Occipital lobe (tissue), 2 donors: ENCODE measurements around the gene BRCA2. TPM values are rescaled to one million over a fixed set of nuclear protein-coding genes. Genes with fewer than 3 reads are reported as not detected.
"Not testable (repeated sequence)": the region's sequence is repeated elsewhere in the genome, so short reads cannot be mapped to it uniquely, and the experiment has no call there.

ENCODE experiments used
- DNase-seq: peaks from one replicate; lab custom pipeline; 2025; lab: John Stamatoyannopoulos, UW
- total RNA-seq: library from RNA; depleted of rRNA; stranded (reverse); fragments of >200 nt; gene quantifications from one replicate; pipeline ENCODE4 v1.2.3, GENCODE V29; 2014

BRCA2 gene
- total RNA-seq, 1 donor from 2014 or later, result 2.3 TPM

DNA sequence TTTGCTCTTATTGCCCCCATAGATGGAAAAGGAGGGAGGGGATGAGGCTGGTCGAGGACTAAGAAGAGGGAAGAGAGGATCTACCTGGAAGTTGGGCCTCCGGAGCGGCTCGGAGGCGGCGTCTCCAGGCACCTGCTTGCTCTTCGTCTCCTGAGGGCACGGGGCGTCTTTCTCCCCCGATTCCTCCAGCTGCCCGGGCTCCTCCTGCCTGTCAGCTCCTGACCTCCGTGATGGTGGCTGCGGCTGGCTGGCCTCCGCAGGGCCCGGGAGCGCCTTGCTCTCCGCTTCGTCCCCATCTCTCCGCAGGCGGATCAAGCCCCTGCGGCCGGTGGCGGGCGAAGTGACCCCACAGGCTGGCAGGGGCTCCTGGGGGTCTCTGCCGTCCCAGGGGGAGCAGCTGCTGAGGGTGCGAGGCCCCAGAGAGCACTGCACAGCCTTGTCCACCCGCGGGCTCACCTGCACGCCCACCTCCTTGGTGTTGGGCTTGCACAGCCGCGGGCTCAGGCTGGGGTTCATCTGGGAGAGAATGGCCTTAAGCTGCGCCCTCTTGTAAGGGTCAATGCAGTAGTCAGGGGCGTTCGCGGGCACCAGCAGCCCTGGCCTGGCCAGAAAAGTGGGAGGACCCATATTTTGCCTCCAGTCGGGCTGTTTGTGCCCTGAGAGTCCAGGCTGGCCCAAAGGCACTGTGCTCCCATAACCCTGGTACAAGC lies 4.0 kb upstream of the BRCA2 start:
- DNase-seq, result no peak

DNA sequence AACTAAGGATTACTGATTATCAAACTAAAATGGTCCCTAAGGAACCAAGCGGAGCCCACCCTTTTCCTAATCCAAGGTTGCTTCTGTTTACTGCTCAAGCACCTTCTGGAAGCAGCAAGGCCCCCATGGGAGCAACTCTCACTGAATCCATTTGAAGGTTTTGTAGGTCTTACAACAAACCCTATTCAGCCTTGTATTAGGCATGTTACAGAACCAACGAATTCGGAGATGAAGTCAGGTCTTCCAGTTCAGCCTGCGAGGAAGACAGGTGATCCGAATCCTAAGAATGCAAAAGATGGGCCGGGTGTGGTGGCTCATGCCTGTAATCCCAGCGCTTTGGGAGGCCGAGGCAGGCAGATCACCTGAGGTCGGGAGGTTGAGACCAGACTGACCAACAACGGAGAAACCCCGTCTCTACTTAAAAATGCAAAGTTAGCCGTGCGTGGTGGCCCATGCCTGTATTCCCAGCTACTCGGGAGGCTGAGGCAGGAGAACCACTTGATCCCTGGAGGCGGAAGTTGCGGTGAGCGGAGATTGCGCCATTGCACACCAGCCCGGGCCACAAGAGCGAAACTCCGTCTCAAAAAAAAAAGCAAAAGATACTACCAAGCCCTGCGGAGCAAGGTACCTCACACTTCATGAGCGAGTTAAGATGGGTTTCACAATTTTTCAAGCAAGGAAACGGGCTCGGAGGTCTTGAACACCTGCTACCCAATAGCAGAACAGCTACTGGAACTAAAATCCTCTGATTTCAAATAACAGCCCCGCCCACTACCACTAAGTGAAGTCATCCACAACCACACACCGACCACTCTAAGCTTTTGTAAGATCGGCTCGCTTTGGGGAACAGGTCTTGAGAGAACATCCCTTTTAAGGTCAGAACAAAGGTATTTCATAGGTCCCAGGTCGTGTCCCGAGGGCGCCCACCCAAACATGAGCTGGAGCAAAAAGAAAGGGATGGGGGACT lies 754 bp upstream of the BRCA2 start:
- DNase-seq, result no peak

DNA sequence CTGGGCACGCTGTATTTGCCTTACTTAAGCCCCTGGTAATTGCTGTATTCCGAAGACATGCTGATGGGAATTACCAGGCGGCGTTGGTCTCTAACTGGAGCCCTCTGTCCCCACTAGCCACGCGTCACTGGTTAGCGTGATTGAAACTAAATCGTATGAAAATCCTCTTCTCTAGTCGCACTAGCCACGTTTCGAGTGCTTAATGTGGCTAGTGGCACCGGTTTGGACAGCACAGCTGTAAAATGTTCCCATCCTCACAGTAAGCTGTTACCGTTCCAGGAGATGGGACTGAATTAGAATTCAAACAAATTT lies 676 bp downstream of the BRCA2 start:
- DNase-seq, result no peak

DNA sequence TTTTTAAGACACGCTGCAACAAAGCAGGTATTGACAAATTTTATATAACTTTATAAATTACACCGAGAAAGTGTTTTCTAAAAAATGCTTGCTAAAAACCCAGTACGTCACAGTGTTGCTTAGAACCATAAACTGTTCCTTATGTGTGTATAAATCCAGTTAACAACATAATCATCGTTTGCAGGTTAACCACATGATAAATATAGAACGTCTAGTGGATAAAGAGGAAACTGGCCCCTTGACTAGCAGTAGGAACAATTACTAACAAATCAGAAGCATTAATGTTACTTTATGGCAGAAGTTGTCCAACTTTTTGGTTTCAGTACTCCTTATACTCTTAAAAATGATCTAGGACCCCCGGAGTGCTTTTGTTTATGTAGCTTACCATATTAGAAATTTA lies 1.2 kb downstream of the BRCA2 start:
- no peak for DNase-seq

DNA sequence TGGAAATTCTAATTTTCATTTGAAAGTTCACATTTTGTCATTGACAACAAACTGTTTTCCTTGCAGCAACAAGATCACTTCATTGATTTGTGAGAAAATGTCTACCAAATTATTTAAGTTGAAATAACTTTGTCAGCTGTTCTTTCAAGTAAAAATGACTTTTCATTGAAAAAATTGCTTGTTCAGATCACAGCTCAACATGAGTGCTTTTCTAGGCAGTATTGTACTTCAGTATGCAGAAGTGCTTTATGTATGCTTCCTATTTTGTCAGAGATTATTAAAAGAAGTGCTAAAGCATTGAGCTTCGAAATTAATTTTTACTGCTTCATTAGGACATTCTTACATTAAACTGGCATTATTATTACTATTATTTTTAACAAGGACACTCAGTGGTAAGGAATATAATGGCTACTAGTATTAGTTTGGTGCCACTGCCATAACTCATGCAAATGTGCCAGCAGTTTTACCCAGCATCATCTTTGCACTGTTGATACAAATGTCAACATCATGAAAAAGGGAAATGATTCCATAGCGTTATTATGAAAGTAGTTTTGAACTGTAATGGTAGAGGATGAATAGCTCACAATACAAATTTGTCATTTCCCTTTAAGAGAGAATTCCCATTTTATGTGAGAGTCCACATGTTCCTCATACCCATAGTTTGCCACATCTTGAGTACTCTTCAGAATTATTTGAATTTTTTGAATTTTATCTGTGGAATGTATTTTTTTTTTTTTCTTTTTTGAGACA lies 2.6 kb downstream of the BRCA2 start:
- no peak for DNase-seq

DNA sequence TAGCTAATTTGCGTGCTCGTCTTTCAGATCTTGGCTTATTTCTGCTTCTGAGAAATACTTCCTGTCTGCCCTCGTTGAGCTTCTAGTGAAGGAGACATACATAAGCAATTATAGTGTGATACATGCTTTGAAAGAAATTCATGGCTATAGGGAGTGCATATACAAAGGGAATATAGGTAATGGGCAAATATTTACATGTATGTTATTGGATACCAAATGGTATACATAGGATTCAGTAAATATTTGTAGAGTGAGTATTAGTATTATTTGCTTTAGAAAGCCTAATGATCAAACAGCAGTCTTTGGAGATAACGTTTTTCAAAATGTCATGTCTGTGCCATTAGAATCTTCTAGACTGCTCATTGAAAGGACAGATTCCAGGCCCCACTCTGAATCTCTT lies 5.2 kb downstream of the BRCA2 start:
- DNase-seq, result no peak

DNA sequence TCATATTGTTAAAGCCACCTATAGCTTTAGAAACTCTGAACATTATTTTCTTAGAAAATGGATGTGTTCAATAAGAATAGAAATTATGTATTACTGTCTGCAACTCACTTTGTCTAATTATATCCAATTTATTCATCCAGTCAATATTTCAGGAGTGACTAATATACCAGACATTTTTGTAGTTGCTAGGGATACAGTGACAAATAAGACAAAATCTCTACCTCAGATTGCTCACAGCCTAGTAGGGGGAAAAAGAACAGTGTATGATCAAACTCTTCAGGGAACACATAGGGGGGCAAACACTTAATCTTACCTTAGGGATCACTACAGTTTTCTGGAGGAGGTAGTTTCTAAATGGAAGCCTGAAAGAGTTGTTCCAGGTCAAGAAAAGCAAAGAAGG lies 8.6 kb downstream of the BRCA2 start:
- no peak for DNase-seq

DNA sequence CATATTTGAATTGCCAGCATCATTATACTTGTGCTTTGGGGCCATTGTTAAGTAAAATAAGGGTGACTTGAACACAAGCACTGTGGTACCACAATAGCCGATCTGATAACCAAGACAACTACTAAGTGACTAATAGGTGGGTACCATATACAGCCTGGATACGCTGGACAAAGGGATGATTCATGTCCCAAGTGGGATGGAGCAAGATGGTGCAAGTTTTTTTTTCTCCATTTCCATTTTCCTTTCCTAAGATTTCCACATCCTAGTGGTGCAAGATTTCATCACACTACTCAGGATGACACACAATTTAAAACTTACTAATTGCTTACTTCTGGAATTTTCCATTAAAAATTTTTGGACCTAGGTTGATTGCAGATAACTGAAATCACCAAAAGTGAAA lies 15.1 kb downstream of the BRCA2 start:
- DNase-seq, result no peak

DNA sequence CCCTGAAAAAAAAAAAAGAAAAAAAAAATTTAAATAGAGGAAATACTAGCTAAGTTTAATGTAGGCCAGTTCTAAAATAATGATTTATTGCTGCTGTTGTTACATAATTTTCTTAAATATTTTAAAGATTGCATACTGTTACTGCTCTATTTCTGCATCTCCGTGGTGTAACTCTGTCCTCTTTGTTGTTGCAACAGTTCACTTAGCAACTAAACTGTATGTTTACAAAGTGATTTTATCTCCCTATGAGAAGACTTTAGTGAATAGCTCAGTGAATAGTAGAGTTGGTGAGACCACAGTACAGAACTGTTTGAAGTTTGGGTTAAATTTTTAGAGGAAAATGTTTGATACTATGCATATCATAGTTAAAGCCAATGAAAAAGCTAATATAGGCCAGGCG lies 19.4 kb downstream of the BRCA2 start:
- no peak for DNase-seq

DNA sequence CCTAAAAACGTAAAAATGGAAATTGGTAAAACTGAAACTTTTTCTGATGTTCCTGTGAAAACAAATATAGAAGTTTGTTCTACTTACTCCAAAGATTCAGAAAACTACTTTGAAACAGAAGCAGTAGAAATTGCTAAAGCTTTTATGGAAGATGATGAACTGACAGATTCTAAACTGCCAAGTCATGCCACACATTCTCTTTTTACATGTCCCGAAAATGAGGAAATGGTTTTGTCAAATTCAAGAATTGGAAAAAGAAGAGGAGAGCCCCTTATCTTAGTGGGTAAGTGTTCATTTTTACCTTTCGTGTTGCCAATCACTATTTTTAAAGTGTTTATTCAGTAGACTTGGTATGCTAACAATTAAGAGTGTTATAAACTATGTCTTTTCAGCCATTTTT lies 25.6 kb downstream of the BRCA2 start:
- no peak for DNase-seq

DNA sequence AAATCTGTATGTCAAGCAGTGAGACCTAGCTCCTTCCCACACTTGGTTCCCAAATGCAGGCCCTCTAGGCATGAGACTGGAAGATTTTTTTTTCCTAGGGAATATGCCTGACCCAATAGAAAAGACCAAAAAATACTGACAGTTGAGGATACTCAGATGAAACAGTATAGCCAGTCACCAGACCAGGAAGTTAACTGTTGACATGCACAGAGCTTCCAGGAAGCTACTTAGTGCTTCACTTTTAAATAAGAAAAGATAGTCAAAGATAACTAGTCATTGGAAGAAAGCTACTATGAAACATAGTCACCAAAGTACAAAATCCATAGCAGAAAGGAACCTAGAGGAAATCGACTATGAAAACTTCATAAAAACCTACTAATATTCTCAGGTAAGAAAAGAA lies 32.3 kb downstream of the BRCA2 start:
- no peak for DNase-seq

DNA sequence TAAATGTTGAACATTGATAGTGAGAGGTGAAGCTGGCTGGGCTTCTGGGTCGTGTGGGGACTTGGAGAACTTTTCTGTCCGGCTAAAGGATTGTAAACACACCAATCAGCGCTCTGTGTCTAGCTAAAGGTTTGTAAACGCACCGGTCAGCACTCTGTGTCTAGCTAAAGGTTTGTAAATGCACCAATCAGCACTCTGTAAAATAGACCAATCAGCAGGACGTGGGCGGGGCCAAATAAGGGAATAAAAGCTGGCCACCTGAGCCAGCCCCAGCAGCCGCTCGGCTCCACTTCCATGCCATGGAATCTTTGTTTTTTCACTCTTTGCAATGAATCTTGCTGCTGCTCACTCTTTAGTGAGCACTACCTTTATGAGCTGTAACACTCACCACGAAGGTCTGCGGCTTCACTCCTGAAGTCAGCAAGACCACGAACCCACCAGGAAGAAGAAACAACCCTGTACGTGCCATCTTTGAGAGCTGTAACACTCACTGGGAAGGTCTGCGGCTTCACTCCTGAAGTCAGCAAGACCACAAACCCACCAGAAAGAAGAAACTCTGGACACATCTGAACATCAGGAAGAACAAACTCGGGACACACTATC lies 35.6 kb downstream of the BRCA2 start:
- DNase-seq, result not testable (repeated sequence)

DNA sequence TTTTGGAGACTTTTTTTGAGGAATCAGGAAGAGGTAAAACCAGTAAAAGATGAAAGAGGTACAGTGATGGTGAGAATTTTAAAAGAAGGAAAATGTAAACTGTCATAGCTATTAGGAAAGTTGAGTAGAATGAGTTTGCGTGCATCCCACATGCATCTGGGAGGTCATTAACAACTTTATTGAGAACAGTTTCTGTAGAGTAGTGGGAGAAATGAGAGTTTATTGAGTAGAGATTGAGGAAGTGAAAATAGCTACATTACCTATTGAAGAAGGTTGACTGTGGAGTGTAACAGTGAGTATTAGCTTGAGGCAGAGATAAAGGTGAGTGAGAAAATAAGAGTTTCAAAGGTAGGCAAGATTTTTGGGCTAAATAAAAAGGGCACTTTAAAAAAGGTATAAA lies 38.7 kb downstream of the BRCA2 start:
- no peak for DNase-seq

DNA sequence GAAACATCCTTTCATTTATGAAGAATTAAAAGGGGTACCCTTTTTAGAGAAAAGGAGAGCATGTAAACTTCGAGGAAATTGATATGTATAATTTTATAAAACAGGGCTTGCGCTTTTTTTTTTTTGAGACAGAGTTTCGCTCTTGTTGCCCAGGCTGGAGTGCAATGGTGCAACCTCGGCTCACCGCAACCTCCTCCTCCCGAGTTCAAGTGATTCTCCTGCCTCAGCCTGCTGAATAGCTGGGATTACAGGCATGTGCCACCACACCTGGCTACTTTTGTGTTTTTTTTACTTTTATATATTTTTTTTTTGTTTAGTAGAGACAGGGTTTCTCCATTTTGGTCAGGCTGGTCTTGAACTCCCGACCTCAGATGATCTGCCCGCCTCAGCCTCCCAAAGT lies 40.6 kb downstream of the BRCA2 start:
- DNase-seq, result not testable (repeated sequence)

DNA sequence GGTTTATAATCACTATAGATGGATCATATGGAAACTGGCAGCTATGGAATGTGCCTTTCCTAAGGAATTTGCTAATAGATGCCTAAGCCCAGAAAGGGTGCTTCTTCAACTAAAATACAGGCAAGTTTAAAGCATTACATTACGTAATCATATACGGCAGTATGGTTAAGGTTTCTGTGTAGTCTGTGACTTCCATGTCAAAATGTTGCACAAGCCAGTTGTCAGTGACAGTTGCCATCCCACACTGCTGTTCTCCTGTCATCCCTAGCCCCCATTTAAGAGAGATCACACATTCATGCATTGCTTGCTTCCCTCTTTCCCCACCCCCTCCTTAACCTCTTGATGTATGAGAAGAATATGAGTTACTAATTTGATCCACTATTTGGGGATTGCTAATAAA lies 47.3 kb downstream of the BRCA2 start:
- DNase-seq, result no peak

DNA sequence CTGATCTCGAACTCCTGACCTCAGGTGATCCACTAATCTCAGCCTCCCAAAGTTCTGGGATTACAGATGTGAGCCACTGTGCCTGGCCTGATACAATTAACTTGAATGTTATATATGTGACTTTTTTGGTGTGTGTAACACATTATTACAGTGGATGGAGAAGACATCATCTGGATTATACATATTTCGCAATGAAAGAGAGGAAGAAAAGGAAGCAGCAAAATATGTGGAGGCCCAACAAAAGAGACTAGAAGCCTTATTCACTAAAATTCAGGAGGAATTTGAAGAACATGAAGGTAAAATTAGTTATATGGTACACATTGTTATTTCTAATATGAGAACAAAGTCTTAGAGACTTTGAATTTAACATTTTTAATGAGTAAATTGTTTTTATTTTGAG lies 55.5 kb downstream of the BRCA2 start:
- no peak for DNase-seq

DNA sequence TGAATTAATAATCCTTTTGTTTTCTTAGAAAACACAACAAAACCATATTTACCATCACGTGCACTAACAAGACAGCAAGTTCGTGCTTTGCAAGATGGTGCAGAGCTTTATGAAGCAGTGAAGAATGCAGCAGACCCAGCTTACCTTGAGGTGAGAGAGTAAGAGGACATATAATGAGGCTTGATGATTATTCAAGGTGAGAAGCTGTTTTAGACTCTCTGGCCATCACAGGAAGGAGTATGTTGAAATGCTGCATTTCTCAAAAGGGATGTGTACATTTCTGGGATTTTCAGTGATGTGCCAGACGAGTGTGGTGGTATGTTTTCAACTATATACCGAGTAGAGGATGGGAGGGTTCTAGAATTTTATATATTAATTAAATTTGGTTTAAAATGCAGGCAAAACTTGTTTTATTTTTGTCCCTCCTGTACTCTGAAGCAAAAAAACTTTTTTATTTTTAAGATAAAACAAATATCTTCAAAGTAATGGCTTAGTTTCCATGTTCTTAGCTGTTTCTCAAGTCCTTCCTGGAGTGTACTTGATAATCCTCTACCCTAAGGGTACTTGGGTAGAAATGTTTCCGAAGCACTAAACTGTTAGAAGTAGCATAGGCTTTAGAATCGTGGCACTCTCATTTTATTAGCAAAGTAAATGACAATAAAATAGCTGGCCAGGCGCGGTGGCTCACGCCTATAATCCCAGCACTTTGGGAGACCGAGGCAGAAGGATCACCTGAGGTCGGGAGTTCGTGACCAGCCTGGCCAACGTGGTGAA lies 61.5 kb downstream of the BRCA2 start:
- DNase-seq, result no peak

DNA sequence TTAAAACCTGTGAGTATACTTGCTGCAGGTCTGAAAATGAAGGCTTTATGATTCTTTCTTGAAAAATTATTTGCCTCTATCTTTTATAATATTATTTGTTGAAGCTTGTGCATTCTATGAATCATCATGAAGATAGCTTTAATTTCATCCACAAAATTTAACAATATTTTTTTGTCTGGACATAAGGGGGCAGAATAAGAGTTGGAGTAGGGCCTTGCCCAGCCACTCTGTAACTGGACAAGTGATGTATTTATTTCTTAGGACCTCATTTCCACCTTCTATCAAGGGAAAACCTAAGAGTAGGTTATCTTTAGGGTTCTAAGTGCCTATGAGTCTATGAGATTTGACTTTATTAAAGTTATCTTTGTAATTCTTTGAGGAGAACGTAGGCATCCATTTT lies 62.7 kb downstream of the BRCA2 start:
- DNase-seq, result no peak

DNA sequence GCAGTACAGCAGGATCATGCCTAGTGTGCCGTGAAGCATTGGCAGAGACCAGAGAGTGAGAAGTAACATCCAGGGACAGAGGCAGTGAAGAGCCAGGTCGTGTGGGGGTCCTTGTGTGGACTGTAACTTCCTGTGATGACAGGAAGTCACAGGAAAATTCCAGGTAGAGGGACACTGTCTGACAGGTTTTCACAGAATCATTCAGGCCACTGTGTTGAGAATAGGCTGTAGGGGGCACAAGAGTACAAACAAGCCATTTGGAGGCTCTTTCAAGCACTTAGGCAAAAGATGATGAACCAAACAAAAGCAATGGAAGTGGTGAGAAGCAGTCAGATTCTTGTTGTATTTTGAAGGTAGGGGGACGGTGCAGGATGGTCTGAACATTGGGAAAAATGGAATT lies 66.2 kb downstream of the BRCA2 start:
- no peak for DNase-seq

DNA sequence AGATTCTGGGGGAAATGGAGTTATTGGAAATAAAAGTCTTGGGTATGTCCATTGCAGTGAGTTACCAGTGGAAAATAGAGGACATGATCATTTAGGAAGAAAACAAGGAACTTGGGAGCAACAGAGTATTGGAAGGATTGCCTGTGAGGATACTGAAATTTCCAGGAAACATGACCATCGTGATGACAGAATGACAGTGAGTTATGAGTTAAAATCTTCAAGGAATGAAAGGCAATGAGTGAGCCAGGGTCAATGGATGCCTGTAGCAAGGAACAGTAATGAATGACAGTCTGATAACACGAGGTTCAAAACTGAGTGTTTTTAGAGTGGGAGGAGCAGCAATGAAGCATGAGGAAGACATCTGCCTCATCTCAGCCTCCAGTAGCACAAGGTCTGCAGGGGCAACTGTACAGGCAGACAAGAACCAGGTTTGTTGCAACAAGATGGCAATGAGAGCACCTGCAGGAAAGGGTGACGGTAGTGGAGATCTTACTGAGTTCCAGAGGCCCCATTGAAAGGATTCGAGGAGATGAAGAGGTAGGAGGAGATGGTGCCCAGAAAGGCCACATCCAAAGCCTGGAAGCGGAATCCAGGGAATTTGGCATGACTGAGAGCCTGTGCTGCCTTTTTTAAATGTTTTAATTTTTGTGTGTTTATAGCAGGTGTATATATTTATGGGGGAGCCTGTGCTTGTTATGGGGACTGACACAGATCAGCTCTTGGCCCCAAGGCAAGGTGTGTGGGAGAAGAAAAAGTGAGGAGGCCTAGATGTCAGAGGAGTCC lies 68.7 kb downstream of the BRCA2 start:
- no peak for DNase-seq
